ENCODE measurements around the gene HOXB13. TPM values are rescaled to one million over a fixed set of nuclear protein-coding genes. Genes with fewer than 3 reads are reported as not detected.

Gene HOXB13
- total RNA-seq, 1 donor from 2014 or later, result 5.4 TPM

DNA sequence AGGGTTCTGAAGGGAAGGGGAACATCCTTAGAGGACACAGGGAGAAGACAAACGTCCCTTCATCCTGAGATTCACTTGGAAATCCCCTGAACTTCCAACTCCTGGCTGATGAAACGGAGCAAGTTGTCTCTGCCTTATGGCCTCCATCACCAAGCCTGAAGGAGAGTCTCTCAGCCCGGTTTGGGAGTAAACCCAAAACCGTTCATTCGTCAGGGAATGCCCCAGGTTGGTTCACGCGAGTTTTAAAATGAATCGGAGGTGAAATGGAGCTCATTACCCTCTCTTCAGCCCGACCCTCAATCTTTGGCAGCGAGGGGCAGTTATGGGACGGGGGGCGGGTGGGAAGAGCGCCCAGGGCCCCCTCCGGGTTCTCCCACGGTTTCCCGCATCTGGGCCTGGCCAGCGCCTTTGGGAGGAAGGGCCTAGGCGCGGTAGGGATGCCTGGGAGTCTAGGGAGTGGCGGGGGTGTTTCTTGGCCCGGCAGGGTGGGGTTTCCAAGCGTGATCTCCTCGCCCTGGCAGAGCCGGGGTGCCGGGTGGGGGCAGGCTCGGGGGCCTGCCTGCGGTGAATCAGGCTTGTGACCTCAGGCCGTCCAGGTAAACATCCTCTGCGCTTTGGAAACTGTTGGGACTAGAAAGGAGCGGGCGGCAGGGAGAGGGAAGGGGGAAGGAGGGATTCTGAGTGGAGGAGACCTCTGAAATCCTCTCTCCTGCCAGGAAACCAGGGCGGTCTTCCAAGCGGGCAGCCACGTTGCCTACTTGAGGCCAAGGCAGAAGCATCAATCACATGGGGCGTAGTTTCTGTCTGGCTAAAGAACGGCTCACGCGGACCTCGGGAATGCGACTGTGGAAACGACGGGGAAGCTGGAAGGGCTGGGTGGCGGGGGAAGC lies 24.1 kb upstream of the HOXB13 start:
- H3K27ac ChIP-seq, result peak overlapping the region; percentile 31
- no peaks in the 10 kb centered on the region for H3K36me3 ChIP-seq
- no peaks in the 10 kb centered on the region for H3K9me3 ChIP-seq
- DNase-seq (ENCODE audit: extremely low spot score in 2 of 2), result no peak
- intact Hi-C loops (cut with DNase I), result no loop called here
- TF ChIP-seq, protein P1, sequence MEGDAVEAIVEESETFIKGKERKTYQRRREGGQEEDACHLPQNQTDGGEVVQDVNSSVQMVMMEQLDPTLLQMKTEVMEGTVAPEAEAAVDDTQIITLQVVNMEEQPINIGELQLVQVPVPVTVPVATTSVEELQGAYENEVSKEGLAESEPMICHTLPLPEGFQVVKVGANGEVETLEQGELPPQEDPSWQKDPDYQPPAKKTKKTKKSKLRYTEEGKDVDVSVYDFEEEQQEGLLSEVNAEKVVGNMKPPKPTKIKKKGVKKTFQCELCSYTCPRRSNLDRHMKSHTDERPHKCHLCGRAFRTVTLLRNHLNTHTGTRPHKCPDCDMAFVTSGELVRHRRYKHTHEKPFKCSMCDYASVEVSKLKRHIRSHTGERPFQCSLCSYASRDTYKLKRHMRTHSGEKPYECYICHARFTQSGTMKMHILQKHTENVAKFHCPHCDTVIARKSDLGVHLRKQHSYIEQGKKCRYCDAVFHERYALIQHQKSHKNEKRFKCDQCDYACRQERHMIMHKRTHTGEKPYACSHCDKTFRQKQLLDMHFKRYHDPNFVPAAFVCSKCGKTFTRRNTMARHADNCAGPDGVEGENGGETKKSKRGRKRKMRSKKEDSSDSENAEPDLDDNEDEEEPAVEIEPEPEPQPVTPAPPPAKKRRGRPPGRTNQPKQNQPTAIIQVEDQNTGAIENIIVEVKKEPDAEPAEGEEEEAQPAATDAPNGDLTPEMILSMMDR (IDR thresholded peaks at IDR 0.05), result no peak
- peak in 1 of 2 donors; percentile 17 for TF ChIP-seq POLR2AphosphoS5 (IDR thresholded peaks at IDR 0.05; ENCODE audit: insufficient read depth in 1 of 2, low read depth in 1 of 2)
- no peak for TF ChIP-seq POLR2A (IDR thresholded peaks at IDR 0.05)
- peaks cover 18% of the 10 kb centered on the region for H3K27me3 ChIP-seq
- peaks cover 38% of the 10 kb centered on the region for H3K4me1 ChIP-seq
- H3K4me3 ChIP-seq, result no peak overlapping the region

DNA sequence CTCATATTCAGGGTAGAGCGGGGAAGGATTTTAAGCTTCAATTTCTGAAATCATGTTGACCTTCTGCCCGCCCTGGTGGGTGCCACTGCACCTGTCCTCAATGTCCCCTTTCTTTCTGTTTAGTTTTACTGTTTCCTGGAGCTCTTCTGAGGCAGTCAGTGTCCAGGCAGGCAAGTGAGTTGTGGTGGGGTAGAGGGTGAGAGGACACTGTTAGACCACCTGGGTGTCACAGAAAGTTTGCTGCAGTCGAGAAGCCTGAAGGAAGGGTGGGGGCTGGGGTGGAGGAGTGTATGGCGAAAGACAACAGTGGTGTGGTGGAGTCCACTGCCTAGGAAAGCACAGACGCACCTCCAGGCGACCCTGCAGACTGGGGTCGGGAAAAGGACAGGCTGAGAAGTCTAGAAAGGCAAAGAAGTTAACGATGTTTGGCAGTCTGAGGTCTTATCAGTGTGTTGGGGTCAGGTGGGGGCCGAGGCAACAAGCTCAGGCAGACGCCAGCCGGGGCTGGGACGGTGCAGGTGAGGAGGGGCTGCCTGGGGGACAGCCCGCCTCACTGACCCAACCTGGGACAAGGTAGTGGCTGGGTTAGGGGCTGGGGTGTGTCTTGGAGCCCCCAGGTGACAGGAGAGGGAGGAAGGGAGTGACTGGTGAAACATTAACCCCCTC lies 23.3 kb upstream of the HOXB13 start:
- Histone ChIP-seq H3K9me3 (no peaks in the 10 kb centered on the region), H3K27me3 (peaks cover 19% of the 10 kb centered on the region), H3K4me1 (peaks cover 46% of the 10 kb centered on the region), H3K36me3 (no peaks in the 10 kb centered on the region), H3K27ac (peak overlapping the region; percentile 31), H3K4me3 (no peak overlapping the region)
- intact Hi-C loops (cut with DNase I), result no loop called here
- TF ChIP-seq POLR2A (IDR thresholded peaks at IDR 0.05) (no peak), POLR2AphosphoS5 (IDR thresholded peaks at IDR 0.05; ENCODE audit: insufficient read depth in 1 of 2, low read depth in 1 of 2) (no peak)
- TF ChIP-seq, protein P1 (IDR thresholded peaks at IDR 0.05), result no peak
- no peak for DNase-seq (ENCODE audit: extremely low spot score in 2 of 2)

DNA sequence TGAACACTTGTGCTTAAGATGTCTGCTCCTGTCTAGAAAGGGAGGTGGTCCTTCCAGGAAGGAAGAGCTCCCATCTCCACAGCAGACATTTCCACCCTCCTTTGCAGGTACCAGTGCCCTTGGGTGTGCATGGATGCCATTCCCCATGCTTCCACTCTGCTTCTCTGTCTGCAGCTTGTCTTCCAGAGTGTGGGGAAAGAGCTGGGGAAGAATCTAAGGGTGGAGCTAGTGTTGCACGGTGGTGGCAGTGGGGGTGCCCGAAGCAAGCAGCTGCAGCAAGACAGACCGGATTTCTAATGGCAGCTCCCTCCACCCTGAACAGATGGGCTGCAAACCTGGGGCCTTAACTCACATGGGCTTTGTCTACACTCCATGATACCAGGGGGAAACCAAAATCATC lies 22.6 kb upstream of the HOXB13 start:
- no peak overlapping the region for H3K27ac ChIP-seq
- peaks cover 19% of the 10 kb centered on the region for H3K27me3 ChIP-seq
- no peak overlapping the region for H3K4me3 ChIP-seq
- intact Hi-C loops (cut with DNase I), result no loop called here
- TF ChIP-seq POLR2A (IDR thresholded peaks at IDR 0.05) (no peak), POLR2AphosphoS5 (IDR thresholded peaks at IDR 0.05; ENCODE audit: insufficient read depth in 1 of 2, low read depth in 1 of 2) (no peak)
- TF ChIP-seq, protein P1 (IDR thresholded peaks at IDR 0.05), result no peak
- no peak for DNase-seq (ENCODE audit: extremely low spot score in 2 of 2)
- no peaks in the 10 kb centered on the region for H3K36me3 ChIP-seq
- H3K9me3 ChIP-seq, result no peaks in the 10 kb centered on the region
- peaks cover 52% of the 10 kb centered on the region for H3K4me1 ChIP-seq

DNA sequence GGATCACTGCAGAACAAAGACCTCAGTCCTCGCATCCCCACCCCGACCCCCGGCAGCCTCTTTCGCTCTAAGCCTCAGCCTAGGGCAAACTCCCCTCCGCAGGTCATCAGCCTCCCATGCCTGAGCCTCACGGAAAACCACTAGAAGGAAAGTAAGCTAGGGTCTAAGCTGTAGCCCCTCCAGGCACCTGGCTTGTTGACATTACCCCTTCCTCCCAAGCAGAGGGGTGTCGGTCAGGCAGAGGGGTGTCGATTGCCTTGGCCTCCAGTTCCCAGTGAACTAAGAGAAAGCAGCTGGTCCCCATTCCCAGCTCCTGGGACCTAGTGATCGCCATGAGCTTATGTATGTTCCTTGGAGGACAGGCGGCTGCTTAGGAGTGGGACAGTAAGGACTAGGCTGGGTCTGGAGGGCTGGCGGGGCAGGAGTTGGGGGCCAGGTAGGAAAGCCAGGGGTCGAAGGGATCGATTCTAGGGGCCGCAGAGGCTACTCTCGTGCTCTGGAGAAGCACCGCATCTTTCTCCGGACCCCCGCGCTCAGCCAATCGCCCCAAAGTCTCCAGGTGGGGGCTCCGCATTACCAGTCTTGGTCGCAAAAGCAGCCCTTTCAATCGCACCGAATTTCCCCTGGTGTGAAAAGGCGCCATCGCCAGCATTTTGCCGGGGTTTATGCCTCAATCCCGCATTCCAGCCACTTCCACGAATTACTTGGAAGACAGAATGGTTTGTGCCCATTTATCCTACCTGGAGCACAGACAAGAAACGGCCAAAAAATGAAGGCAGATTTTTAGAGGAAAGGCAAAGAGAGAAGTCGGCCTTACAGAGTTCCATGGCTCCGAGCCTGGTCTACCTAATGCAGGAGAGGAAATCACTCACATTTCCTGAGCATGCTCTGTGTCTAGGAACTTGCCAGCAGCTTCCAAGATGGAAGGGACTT lies 21.3 kb upstream of the HOXB13 start:
- no peaks in the 10 kb centered on the region for H3K36me3 ChIP-seq
- intact Hi-C loops (cut with DNase I), result loop anchor here (2.0 to 10.0 kb wide), 2 partner anchors 27 to 255 kb away; partner anchors contain the start of genes PRAC1 and PRAC2
- no peak for DNase-seq (ENCODE audit: extremely low spot score in 2 of 2)
- H3K27ac ChIP-seq, result peak overlapping the region; percentile 66
- H3K27me3 ChIP-seq, result peaks cover 19% of the 10 kb centered on the region
- H3K4me3 ChIP-seq, result no peak overlapping the region
- H3K4me1 ChIP-seq, result peaks cover 56% of the 10 kb centered on the region
- no peaks in the 10 kb centered on the region for H3K9me3 ChIP-seq
- TF ChIP-seq, protein P1 (IDR thresholded peaks at IDR 0.05), result no peak
- TF ChIP-seq POLR2A (IDR thresholded peaks at IDR 0.05) (no peak), POLR2AphosphoS5 (IDR thresholded peaks at IDR 0.05; ENCODE audit: insufficient read depth in 1 of 2, low read depth in 1 of 2) (no peak)
